Measurements from ENCODE around the gene FNBP1. TPM values are rescaled to one million over a fixed set of nuclear protein-coding genes. Genes with fewer than 3 reads are reported as not detected.

Gene FNBP1
- total and polyA plus RNA-seq, 2 of the 13 experiments (the other 11 are each of a cell fraction or from before 2014, with no cell fraction given): 5.4 to 19.5 TPM

DNA sequence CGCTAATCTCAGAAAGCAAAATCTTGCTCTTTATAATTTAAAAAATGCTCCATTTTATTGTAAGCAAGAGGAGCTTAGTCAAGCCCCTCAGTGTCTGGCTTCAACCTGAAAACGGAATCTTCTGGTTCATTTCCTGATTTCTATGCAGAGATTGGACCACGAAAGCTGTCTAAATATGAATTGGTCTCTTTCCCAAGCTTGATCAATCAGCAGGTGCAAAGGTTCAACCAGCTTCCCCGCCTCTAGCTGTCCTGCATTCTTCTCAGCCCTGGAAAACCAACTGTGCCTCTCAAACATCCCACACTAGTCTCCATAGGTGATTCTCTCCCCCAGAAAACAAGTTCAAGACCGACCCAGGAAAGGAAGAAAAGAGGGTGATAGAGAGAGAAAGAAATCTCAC, 34.5 kb downstream of the FNBP1 start (continued):
- TF ChIP-seq, protein P1, sequence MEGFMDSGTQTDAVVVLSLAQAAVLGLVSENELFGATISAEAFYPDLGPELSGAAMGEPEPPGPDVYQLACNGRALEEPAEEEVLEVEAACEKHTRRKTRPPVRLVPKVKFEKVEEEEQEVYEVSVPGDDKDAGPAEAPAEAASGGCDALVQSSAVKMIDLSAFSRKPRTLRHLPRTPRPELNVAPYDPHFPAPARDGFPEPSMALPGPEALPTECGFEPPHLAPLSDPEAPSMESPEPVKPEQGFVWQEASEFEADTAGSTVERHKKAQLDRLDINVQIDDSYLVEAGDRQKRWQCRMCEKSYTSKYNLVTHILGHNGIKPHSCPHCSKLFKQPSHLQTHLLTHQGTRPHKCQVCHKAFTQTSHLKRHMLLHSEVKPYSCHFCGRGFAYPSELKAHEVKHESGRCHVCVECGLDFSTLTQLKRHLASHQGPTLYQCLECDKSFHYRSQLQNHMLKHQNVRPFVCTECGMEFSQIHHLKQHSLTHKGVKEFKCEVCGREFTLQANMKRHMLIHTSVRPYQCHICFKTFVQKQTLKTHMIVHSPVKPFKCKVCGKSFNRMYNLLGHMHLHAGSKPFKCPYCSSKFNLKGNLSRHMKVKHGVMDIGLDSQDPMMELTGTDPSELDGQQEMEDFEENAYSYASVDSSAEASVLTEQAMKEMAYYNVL (CRISPR knock-in tag; IDR thresholded peaks at IDR 0.05; ENCODE audit: borderline replicate concordance): 0 out of 2 replicates have a peak, but pooled peaks have one; percentile 64
- TF ChIP-seq ZNF33B (CRISPR knock-in tag; IDR thresholded peaks at IDR 0.05) (no peak), THAP11 (CRISPR knock-in tag; IDR thresholded peaks at IDR 0.05) (no peak), ZBTB3 (CRISPR knock-in tag; IDR thresholded peaks at IDR 0.05; ENCODE audit: borderline replicate concordance, low read depth) (no peak), KDM2A (CRISPR knock-in tag; IDR thresholded peaks at IDR 0.05; ENCODE audit: borderline replicate concordance, low read depth) (no peak), BCL6 (CRISPR knock-in tag; IDR thresholded peaks at IDR 0.05) (peak; percentile 69), ZNF510 (CRISPR knock-in tag; IDR thresholded peaks at IDR 0.05; ENCODE audit: low read depth) (no peak), PHB2 (IDR thresholded peaks at IDR 0.05; ENCODE audit: partially characterized antibody) (no peak), ARNT2 (CRISPR knock-in tag; IDR thresholded peaks at IDR 0.05; ENCODE audit: low read depth) (no peak), MED8 (CRISPR knock-in tag; IDR thresholded peaks at IDR 0.05; ENCODE audit: insufficient replicate concordance) (no peak), ZNF775 (CRISPR knock-in tag; IDR thresholded peaks at IDR 0.05; ENCODE audit: borderline replicate concordance) (no peak), PHF8 (CRISPR knock-in tag; IDR thresholded peaks at IDR 0.05) (peak; percentile 22; the same call in 1 of the 2 replicates), ZFP1 (CRISPR knock-in tag; IDR thresholded peaks at IDR 0.05) (0 out of 2 replicates have a peak, but pooled peaks have one; percentile 42), ZNF251 (CRISPR knock-in tag; IDR thresholded peaks at IDR 0.05) (no peak), ZNF431 (CRISPR knock-in tag; IDR thresholded peaks at IDR 0.05; ENCODE audit: borderline replicate concordance, low read depth) (no peak)
- TF ChIP-seq, protein P2, sequence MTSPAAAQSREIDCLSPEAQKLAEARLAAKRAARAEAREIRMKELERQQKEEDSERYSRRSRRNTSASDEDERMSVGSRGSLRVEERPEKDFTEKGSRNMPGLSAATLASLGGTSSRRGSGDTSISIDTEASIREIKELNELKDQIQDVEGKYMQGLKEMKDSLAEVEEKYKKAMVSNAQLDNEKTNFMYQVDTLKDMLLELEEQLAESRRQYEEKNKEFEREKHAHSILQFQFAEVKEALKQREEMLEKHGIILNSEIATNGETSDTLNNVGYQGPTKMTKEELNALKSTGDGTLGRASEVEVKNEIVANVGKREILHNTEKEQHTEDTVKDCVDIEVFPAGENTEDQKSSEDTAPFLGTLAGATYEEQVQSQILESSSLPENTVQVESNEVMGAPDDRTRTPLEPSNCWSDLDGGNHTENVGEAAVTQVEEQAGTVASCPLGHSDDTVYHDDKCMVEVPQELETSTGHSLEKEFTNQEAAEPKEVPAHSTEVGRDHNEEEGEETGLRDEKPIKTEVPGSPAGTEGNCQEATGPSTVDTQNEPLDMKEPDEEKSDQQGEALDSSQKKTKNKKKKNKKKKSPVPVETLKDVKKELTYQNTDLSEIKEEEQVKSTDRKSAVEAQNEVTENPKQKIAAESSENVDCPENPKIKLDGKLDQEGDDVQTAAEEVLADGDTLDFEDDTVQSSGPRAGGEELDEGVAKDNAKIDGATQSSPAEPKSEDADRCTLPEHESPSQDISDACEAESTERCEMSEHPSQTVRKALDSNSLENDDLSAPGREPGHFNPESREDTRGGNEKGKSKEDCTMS (CRISPR knock-in tag; conservative IDR thresholded peaks at IDR 0.05): no peak
- TF ChIP-seq, protein P3, sequence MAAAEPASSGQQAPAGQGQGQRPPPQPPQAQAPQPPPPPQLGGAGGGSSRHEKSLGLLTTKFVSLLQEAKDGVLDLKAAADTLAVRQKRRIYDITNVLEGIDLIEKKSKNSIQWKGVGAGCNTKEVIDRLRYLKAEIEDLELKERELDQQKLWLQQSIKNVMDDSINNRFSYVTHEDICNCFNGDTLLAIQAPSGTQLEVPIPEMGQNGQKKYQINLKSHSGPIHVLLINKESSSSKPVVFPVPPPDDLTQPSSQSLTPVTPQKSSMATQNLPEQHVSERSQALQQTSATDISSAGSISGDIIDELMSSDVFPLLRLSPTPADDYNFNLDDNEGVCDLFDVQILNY (CRISPR knock-in tag; conservative IDR thresholded peaks at IDR 0.05): no peak
- TF ChIP-seq, protein P4, sequence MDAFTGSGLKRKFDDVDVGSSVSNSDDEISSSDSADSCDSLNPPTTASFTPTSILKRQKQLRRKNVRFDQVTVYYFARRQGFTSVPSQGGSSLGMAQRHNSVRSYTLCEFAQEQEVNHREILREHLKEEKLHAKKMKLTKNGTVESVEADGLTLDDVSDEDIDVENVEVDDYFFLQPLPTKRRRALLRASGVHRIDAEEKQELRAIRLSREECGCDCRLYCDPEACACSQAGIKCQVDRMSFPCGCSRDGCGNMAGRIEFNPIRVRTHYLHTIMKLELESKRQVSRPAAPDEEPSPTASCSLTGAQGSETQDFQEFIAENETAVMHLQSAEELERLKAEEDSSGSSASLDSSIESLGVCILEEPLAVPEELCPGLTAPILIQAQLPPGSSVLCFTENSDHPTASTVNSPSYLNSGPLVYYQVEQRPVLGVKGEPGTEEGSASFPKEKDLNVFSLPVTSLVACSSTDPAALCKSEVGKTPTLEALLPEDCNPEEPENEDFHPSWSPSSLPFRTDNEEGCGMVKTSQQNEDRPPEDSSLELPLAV (CRISPR knock-in tag; conservative IDR thresholded peaks at IDR 0.05; ENCODE audit: low read depth): no peak
- TF ChIP-seq, protein P5, sequence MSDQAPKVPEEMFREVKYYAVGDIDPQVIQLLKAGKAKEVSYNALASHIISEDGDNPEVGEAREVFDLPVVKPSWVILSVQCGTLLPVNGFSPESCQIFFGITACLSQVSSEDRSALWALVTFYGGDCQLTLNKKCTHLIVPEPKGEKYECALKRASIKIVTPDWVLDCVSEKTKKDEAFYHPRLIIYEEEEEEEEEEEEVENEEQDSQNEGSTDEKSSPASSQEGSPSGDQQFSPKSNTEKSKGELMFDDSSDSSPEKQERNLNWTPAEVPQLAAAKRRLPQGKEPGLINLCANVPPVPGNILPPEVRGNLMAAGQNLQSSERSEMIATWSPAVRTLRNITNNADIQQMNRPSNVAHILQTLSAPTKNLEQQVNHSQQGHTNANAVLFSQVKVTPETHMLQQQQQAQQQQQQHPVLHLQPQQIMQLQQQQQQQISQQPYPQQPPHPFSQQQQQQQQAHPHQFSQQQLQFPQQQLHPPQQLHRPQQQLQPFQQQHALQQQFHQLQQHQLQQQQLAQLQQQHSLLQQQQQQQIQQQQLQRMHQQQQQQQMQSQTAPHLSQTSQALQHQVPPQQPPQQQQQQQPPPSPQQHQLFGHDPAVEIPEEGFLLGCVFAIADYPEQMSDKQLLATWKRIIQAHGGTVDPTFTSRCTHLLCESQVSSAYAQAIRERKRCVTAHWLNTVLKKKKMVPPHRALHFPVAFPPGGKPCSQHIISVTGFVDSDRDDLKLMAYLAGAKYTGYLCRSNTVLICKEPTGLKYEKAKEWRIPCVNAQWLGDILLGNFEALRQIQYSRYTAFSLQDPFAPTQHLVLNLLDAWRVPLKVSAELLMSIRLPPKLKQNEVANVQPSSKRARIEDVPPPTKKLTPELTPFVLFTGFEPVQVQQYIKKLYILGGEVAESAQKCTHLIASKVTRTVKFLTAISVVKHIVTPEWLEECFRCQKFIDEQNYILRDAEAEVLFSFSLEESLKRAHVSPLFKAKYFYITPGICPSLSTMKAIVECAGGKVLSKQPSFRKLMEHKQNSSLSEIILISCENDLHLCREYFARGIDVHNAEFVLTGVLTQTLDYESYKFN (CRISPR knock-in tag; conservative IDR thresholded peaks at IDR 0.05): peak; percentile 79
